ENCODE measurements around the gene ADAP2. TPM values are rescaled to one million over a fixed set of nuclear protein-coding genes. Genes with fewer than 3 reads are reported as not detected.
"Not testable (repeated sequence)": the region's sequence is repeated elsewhere in the genome, so short reads cannot be mapped to it uniquely, and the experiment has no call there.

Gene ADAP2
- total RNA-seq, 1 experiment from 2014 or later: 1.2 TPM

DNA sequence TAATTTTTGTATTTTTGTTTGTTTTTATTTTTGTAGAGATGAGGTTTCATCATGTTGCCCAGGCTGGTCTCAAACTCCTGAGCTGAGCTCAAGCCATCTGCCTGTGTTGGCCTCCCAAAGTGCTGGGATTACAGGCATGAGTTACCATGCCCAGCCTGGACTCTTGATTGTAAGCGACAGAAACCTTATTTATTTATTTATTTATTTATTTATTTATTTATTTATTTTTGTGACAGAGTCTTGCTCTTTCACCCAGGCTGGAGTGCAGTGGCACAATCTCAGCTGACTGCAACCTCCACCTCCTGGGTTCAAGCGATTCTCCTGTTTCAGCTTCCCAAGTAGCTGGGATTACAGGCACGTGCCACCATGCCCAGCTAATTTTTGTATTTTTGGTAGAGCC, 8.1 kb downstream of the ADAP2 start:
- DNase-seq (ENCODE audit: low read depth): not testable (repeated sequence)

DNA sequence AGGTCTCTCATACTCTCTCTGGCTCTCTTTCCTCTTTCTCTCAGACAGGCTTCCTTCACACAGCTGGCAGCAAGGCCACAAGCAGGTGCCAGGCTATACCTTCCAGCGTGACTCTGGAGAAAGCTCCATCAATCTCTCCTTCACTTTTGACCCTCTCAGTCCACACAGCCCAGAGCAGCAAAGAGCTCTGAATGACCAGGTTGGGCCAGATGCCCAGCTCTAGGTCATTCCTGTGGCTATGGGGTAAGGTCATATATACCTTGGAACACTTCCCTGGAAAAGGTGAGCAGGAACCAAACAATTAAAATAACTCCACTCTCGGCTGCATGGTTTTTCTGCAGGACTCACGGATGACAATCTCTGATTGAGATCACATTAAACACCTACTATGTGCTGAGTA, 8.8 kb downstream of the ADAP2 start:
- DNase-seq (ENCODE audit: low read depth): peak; percentile 30

DNA sequence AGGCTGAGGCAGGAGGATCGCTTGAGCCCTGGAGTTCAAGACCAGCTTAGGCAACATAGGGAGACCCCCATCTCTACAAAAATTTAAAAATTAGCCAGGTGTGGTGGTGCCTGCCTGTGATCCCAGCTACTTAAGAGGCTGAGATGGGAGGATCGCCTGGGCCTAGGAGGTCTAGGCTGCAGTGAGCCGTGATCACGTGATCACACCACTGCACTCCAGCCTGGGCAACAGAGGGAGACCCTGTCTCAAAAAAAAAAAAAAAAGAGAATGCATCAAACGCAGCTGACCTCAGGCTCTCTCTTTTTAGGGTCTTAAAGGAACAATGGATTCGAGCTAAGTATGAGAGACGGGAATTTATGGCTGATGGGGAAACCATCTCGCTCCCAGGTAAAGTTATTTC, 9.8 kb downstream of the ADAP2 start:
- not testable (repeated sequence) for DNase-seq (ENCODE audit: low read depth)

DNA sequence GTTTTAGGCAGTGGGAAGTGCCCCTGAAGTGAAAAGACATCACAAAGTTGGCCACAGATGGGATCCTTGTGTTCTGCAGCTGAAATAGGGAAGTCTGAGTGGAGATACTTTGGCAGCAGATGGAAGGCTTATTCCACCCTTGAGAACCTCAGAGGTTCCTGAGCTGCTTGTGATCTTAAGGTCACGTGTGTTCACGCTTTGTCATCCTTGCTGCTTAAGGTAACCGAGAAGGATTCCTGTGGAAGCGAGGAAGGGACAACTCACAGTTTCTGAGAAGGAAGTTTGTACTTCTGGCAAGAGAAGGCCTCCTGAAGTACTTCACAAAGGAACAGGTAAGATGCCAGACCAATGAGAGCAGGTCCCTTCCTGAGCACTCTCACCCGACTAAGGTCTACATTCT, 12.2 kb downstream of the ADAP2 start:
- DNase-seq (ENCODE audit: low read depth): no peak

DNA sequence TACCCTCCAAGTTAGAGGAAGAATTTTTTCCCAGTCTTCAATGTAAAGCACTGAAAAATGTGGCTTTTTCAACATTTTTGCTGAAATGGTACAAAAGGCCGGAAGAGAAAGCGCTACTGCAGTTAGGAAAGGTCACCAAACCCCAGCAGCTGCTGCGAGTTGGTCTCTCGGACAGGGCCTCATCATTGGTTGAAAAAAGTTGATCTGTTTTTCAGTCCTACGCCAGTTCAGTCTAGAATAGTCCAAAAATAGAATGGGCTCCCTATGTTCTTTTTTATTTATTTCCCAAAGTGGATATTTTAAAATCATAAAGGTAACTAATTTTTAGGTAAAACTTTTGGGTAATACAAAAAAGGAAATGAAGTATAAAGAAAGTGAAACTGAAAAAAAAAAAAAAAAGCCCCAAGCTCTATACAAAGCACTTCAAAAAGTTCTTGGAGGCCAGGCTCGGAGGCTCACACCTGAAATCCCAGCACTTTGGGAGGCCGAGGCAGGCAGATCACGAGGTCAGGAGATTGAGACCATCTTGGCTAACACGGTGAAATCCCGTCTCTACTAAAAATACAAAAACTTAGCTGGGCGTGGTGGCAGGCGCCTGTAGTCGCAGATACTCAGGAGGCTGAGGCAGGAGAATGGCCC, 17.4 kb downstream of the ADAP2 start:
- DNase-seq (ENCODE audit: low read depth): no peak

DNA sequence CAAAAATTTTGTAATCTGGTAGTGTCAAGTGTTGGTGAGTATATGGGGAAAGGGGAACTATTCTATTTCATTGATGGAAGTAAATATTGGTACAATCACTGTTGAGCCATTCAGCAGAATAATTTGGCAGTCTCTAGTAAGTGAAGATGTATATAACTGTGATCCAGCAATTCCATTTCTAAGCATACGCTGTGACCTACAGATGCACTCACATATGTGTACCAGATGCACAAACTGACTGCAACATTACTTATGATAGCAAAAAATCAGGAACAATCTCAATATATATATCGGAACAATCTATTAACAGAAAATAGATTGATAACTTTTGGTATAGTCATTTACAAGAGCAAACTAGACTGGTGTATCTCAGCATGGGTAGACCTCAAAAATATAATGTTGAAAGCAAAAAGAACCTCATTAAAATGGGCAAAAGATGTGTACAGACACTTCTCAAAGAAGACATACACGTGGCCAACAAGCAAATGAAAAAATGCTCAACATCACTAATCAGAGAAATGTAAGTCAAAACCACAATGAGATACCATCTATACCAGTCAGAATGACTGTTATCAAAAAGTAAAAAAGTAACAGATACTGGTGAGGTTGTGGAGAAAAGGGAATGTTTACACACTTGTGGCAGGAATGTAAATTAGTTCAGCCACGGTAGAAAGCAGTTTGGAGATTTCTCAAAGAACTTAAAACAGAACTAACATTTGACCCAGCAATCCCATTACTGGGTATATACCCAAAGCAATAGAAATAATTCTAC, 20.7 kb downstream of the ADAP2 start:
- DNase-seq (ENCODE audit: low read depth): peak; percentile 47

DNA sequence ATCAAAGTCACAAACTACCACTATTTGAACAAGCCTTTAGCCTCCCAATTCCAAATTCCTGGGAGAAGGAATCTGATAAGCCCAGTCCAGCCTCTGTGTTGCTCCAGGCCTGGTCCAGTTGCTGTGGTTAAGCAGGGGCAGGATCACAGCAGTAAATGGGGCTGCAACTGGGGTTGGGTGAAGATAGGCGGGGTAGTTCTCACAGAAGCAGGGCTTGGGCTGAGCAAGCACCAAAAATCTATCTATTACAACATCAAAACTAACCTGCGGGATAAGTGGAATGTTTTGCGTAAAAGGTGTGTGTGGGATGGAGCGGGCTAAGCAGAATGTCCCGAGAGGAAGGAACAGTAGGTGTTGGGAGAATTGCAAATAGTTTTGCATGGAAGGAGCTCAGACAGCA, 26.1 kb downstream of the ADAP2 start:
- DNase-seq (ENCODE audit: low read depth): no peak

DNA sequence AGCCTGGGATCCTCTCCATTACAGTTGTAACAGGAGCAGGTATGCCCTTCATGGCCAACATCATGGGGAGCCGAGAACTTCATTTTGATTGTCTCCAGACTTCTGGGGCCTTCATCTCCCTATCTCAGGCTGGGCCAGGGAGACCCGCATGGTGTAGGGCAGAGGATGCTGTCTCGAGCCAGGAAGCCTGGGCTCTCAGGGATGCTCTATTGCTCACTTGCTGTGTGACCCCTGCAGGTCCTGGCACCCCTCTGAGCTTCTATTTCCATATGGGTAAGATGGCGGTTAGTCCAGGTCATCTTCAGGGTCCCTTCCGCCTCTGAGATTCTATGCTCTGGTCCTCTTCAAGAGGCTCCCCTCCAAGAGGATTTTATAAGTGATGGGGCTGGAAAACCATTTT, 28.4 kb downstream of the ADAP2 start:
- no peak for DNase-seq (ENCODE audit: low read depth)

DNA sequence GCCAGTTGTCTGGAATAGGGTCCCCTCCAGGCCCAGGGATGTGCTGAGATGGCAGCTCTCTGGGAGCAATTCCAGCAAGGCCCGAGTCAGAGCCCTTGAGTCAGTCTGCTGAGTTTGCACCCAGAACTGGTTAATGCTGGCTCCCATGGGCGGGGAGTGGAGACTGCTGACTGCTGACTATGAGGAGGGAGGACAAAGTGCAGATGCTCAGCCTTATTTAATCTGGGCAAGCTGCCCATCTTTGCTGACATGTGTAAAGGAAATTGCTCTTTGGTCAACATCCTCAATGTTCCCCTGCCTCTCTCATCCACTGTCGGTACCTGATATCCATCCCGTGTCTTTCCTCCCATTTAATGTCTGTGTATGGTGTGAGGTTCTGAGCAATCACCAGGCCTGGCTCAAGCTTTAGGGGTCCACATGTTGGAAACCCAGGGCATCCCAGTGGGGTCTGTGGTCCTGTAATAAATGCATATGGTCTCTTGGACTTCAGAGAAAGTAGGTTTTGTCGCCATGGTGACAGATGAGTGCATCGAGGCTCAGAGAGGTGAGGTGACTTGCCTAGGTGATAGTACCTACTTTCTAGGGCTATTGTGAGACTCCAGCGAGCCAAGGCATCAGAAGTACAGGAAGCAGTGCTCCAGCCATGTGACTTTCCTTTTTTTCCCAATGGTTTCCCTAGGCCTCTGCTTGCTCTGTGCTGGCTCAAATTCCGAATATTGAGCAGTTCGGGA, 29.1 kb downstream of the ADAP2 start:
- peak; percentile 72 for DNase-seq (ENCODE audit: low read depth)

DNA sequence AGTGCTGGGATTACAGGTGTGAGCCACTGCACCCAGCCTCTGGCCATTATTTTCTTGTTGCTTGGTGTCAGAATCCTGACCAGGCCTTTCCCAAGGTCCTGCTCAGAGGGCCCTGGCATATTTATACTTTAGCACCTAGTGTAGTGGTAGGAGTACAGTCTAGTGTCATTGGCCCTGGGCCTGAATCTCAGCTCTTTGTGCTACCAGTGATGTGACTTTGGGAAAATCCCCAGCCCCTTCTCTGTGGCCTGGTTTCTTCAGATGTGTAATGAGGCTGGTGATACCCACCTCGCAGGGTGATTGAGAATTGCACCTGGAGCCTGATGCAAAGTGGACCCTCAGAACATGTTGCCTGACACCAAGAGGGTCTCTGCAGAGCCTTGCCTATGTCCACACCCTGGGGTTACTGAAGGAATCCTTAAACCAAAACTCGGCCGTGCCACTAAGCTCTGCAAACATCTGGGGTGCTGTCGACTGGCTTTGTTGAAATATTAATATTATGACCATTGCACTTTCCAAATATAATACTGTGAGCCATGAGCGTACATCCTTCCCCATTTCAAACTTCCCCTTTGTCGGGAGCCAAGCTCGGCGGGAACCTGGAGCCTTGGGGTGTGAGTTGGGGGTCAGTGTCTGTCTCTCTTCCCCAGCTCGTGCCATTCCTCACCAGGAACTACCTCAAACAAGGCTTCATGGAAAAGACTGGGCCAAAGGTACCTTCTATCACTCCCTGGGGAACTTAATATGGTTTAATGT, 31.1 kb downstream of the ADAP2 start:
- DNase-seq (ENCODE audit: low read depth): no peak

DNA sequence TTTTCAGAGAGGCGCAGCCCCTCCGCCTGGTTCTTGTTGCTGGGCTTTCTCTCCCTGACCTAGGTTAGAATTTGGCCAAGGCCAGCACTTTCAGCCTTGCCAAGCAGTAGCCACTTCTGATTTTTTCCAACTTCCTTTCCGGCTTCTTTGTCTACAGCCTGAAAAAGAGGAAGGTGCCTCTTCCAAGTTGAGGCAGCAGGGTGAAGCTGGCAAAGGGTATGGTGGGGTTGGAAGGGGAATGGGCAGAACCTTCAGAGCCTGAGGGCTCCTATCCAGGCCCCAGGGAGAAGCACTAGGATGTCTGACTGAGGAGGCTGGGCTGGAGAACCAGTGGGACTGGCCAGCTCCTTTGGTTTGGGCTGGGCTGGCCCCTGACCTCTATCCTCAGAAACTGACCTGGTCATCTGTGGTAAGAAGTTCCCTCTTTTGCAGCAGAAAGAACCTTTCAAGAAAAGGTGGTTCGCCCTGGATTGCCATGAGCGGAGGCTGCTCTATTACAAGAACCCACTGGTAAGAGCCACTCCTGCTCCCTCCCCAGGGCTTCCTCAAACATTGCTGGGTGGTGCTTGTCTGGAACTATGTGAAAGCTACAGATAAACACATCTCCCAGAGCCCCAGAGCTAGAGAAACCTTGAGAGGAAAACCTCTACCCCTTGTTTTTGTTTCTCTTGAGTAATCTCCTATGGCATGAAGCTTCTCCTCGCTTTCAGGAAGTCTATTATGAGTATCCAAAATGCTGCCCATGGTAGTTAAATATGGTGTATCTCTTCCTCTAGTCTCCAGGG, 32.5 kb downstream of the ADAP2 start:
- no peak for DNase-seq (ENCODE audit: low read depth)

DNA sequence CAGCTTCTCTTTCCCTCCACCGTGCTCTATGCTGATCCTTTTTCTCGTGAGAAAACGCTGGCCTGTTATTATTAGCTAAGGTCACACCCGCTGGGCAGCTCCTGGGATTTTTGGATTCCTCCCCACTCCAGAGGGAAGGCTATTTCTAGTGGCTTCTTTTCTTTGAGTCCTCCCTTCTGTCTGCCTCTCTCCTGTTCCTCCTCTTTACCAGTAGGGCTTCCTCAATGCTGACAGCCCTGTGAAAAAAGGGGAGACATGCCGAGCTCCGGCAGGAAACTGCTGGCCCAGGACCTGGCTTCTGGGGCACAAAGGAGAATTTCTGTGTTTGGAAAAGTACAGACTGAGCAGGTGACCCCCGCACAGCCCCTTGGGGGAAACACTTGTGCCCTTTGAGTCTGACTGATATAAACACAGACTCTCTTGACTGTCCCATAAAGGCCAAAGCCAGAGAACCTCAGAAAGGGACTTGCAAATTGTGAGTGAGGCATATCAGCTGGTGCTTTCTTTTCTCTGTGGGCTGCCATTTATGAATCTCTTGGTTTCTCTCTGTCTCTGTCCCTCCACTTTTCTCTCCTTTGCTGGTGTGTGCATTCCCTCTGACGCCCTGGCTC, 35.1 kb downstream of the ADAP2 start:
- no peak for DNase-seq (ENCODE audit: low read depth)

DNA sequence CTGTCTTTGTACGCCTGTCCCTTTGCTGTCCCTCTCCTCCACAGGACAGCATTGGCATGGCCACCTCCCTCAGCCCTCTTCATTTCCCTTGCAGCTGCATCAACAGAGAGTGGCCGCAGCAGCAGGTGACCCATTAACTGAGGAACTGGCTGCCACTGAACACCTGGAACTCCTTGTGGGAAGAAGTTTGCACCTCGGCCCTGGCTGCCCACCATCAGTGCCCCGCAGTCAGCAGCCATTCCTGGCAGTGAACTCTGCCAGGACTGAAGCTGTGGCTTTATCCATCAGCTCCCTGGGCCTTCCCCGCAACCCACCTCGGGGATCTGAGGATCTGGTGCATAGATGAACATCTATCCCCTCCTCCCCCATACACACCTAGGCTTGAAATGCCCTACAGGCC, 36.0 kb downstream of the ADAP2 start:
- no peak for DNase-seq (ENCODE audit: low read depth)

DNA sequence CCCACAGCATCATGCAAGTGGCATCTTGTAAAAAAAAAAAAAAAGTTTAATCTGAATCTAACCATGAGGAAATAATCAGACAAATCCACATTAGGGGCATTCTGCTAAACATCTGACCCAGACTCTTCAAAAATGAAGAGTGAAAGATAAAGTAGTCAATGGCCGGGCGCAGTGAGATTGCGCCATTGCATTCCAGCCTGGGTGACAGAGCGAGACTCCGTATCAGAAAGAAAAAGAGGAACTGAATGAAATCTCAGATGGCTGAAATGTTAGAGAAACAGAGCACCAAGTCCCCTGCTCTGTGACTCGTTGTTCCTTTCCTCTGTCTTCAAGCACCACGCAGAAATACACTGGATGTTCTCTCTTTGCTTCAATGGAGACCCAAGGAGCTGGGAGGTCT, 36.4 kb downstream of the ADAP2 start:
- DNase-seq (ENCODE audit: low read depth): no peak

DNA sequence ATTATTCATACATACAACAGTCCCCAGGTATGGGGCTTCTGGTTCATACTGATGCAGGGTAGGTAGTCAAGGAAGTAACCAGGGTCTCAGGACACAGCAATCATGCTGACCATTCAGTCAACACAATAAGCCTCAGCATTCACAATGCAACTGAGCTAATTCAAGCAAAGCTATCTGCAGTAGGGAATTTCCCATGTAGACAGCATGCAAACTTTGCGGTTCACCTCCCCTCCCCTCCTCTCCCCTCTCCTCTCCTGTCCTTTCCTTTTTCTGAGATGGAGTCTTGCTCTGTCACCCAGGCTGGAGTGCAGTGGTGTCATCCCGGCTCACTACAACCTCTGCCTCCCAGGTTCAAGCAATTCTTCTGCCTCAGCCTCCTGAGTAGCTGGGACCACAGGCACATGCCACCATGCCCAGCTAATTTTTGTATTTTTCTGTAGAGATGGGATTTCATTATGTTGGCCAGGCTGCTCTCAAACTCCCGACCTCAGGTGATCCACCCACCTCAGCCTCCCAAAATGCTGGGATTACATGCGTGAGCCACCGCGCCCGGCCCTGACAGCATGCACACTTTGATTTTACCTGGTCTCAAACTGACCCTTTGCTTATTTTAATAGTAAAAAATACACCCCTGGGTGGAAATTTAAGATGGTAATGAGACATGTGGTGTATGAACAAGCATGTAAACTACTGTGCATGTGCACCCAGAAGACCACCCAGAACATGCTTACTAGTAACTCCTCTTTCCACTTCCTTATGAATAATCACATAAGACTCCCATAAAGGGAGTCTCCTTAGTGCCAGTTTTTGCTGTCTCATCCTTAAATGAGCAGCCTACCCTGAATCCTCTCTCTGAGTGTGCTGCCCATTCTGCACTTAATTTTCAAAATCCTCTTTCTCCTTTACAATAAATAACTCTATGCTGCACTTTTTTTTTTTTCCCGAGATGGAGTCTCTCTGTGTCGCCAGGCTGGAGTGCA, 39.8 kb downstream of the ADAP2 start:
- DNase-seq (ENCODE audit: low read depth): no peak

DNA sequence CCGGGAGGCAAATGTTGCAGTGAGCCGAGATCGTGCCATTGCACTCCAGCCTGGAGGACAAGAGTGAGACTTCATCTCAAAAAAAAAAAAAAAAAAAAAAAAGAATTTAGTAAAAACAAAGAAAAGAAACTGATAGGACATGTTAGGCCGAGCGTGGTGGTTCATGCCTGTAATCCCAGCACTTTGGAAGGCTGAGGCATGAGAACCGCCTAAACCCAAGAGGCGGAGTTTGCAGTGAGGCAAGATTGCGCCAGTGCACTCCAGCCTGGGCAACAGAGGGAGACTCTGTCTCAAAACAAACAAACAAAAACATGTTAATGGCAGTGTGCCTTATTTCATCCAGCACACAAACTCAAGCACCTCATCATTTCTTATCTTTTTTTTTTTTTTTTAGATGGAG, 42.6 kb downstream of the ADAP2 start:
- DNase-seq (ENCODE audit: low read depth): not testable (repeated sequence)

DNA sequence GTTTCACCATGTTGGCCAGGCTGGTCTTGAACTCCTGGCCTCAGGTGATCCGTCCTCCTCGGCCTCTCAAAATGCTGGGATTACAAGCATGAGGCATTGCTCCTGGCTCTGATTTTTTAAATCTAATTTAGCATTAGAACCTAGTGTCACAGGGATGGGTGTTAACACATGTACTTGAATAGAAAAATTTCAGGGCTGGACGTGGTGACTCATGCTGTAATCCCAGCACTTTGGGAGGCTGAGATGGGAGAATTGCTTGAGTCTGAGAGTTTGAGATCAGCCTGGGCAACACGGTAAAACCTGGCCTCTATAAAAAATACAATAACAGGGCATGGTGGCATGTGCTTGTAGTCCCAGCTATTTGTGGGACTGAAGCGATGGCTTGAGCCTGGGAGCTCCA, 43.1 kb downstream of the ADAP2 start:
- peak; percentile 63 for DNase-seq (ENCODE audit: low read depth)

DNA sequence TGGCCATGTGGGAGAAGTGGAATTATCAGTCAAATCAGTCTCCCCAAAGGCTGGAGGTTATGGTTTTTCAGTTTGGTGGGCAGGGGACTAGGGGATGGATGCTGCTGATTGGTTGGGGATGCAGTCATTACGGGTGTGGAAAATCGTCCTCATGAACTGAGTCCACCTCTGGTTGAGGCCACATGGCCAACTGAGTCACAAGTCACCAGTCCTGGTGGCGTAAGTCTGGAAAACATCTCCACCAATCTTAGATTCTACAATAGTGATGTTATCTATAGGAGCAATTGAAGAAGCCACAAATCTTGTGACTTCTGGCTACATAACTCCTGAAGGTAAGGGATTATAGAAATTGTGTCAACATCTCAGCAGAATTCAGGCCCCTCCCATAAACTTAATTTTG, 43.9 kb downstream of the ADAP2 start:
- no peak for DNase-seq (ENCODE audit: low read depth)

DNA sequence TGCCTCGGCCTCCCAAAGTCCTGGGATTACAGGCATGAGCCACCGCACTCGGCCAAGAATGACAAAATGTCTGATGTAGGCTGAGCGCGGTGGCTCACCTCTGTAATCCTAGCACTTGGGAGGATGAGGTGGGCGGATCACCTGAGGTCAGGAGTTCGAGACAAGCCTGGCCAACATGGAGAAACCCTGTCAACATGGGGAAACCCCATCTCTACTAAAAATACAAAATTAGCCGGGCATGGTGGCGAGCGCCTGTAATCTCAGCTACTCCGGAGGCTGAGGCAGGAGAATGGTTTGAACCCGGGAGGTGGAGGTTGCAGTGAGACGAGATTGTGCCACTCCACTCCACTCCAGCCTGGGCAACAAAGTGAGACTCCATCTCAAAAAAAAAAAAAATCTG, 46.2 kb downstream of the ADAP2 start:
- not testable (repeated sequence) for DNase-seq (ENCODE audit: low read depth)

Measured in M059J (cell line).